ENCODE results near the gene ACOT11. TPM values are rescaled to one million over a fixed set of nuclear protein-coding genes. Genes with fewer than 3 reads are reported as not detected.

Gene ACOT11
- 1.0 and 3.3 TPM in 2 replicates for total RNA-seq (2011; cell fraction: chromatin; rRNA removed; ENCODE audit: low replicate concordance)
- 1.4 and 1.7 TPM in 2 replicates for total RNA-seq (2011; cell fraction: nucleolus; rRNA removed)
- 0.73 and 1.7 TPM in 2 replicates for total RNA-seq (2011; cell fraction: nucleoplasm; rRNA removed)
- 0.49 and 0.64 TPM in 2 replicates for total RNA-seq (2014; rRNA removed)
- 0.04 and 0.16 TPM in 2 replicates for total RNA-seq (2014; rRNA removed; fragmentation: Illumina TruSeq; extraction: Trizol)
- total RNA-seq (2015; rRNA removed; fragmentation: Illumina TruSeq; extraction: Trizol), result 0.33 and 0.64 TPM in 2 replicates
- total RNA-seq (2021), result 0.89 and 1.2 TPM in 2 replicates
- polyA plus RNA-seq (2011; rRNA removed), result 0.31 and 2.8 TPM in 2 replicates
- 0.63 and 1.6 TPM in 2 replicates for polyA plus RNA-seq (2011; cell fraction: cytosol; rRNA removed)
- 2.9 and 6.7 TPM in 2 replicates for polyA plus RNA-seq (2011; cell fraction: nucleus; rRNA removed)
- polyA plus RNA-seq (2012), result 0.46 and 1.5 TPM in 2 replicates
- 0.42 and 0.91 TPM in 2 replicates for polyA plus RNA-seq (2014; fragmentation: Illumina TruSeq; extraction: Trizol)
- not detected for polyA plus RNA-seq (2014; fragmentation: Nextera tagmentation; extraction: Ambion mirVana)
- polyA plus RNA-seq (2014; rRNA removed), result 0.71 and 0.78 TPM in 2 replicates
- polyA minus RNA-seq (2011; rRNA and poly(A)+ RNA removed), result 0.21 and 2.1 TPM in 2 replicates
- 1.2 TPM in 1 of 2 replicates, not detected in the other for polyA minus RNA-seq (2011; cell fraction: cytosol; rRNA and poly(A)+ RNA removed)
- 0.40 and 5.1 TPM in 2 replicates for polyA minus RNA-seq (2011; cell fraction: nucleus; rRNA and poly(A)+ RNA removed)
- Bru-seq, nascent RNA, result percentile 28 among the genes with signal in this experiment
- BruChase-seq, experiment 1, labeled RNA remaining after a 2-hour chase, result percentile 20 among the genes with signal in this experiment
- BruChase-seq, experiment 2, labeled RNA remaining after a 6-hour chase, result percentile 17 among the genes with signal in this experiment
- long read RNA-seq, experiment 1, partial matches to known transcripts, result 0 of 2 reads
- long read RNA-seq, experiment 1, other reads (novel, unspliced or antisense), result 2 of 2 reads
- long read RNA-seq, experiment 2, result 0 reads
- long read RNA-seq, experiment 3, result 0 reads

- Histone ChIP-seq H3K36me3 (ENCODE audit: control insufficient read depth, insufficient read depth, low read length) (no peaks in the 10 kb centered on the region), H3K9me3 (replicated peaks; ENCODE audit: control insufficient read depth, insufficient read depth, low read depth, low read length) (no peaks in the 10 kb centered on the region), H3K27me3 (ENCODE audit: control insufficient read depth in 2 of 2, insufficient read depth in 2 of 2, low read length in 2 of 2) (peaks cover 26 to 73% of the 10 kb centered on the region in 2 experiments; a peak in 3 of 5 replicates), H2AFZ (ENCODE audit: low read depth, low read length) (no peak within 1 kb of the TSS), H3K4me2 (ENCODE audit: insufficient read depth, low read length) (no peak within 1 kb of the TSS), H3K9ac (ENCODE audit: insufficient read depth in 1 of 2, low read depth in 2 of 2, low read length in 2 of 2) (no peak within 1 kb of the TSS; a peak in 2 of 4 replicates), H3K27ac (ENCODE audit: extremely low read depth, low read depth, low read length) (no peak within 1 kb of the TSS), H3K4me1 (replicated peaks in 1 of 2; ENCODE audit: control insufficient read depth in 2 of 2, insufficient read depth in 2 of 2, low read length in 2 of 2) (peaks cover 11 to 27% of the 10 kb centered on the region in 2 experiments; a peak in 4 of 5 replicates), H3K4me3 (no peak within 1 kb of the TSS), H4K20me1 (replicated peaks; ENCODE audit: control insufficient read depth, insufficient read depth, low read length) (0 out of 2 replicates have a peak, but pooled peaks cover 7% of the 10 kb centered on the region), H3K9me1 (ENCODE audit: control insufficient read depth, insufficient read depth, low read length) (no peaks in the 10 kb centered on the region), H3K79me2 (ENCODE audit: control insufficient read depth, insufficient read depth, low read length) (no peaks in the 10 kb centered on the region)
- intact Hi-C loops (cut with micrococcal nuclease), result no loop called here
- peak; percentile 23 for ATAC-seq
- BruUV-seq (replicated peaks), result no TSS peak
- FAIRE-seq, result no peak
- ChIA-PET POLR2A (interaction anchor here (0.9 to 3.4 kb wide), 4 partner anchors 10 to 41 kb away, joined by 3 to 15 read pairs (median 5); no protein-coding TSS in a partner anchor), CTCF (ENCODE audit: low intra/inter-chr PET ratio) (no interaction called here)
- DNase-seq (ENCODE audit: extremely low read depth in 1 of 4, low spot score in 3 of 4), result peak in 3 of 4 experiments; percentile 31 to 45 (median 45)
- 16% methylated on average over 25 of the region's 25 CpGs for WGBS (ENCODE audit: insufficient coverage, low coverage, missing lambda C conversion rate)
- in situ Hi-C loops (cut with MboI), result no loop called here
- TF ChIP-seq, protein P1, sequence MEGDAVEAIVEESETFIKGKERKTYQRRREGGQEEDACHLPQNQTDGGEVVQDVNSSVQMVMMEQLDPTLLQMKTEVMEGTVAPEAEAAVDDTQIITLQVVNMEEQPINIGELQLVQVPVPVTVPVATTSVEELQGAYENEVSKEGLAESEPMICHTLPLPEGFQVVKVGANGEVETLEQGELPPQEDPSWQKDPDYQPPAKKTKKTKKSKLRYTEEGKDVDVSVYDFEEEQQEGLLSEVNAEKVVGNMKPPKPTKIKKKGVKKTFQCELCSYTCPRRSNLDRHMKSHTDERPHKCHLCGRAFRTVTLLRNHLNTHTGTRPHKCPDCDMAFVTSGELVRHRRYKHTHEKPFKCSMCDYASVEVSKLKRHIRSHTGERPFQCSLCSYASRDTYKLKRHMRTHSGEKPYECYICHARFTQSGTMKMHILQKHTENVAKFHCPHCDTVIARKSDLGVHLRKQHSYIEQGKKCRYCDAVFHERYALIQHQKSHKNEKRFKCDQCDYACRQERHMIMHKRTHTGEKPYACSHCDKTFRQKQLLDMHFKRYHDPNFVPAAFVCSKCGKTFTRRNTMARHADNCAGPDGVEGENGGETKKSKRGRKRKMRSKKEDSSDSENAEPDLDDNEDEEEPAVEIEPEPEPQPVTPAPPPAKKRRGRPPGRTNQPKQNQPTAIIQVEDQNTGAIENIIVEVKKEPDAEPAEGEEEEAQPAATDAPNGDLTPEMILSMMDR (IDR thresholded peaks at IDR 0.05 in 2 of 3, conservative IDR thresholded peaks at IDR 0.05 in 1 of 3; ENCODE audit: insufficient read depth in 2 of 3, low read depth in 1 of 3, low read length in 3 of 3), result peak in 1 of 3 experiments; percentile 15; a peak in 1 of 6 replicates
- peak; percentile 72 for TF ChIP-seq VEZF1 (CRISPR knock-in tag; IDR thresholded peaks at IDR 0.05)
- TF ChIP-seq GABPA (tag; conservative IDR thresholded peaks at IDR 0.05; ENCODE audit: low read depth), result no peak
- TF ChIP-seq PRPF4 (IDR thresholded peaks at IDR 0.05; ENCODE audit: insufficient read depth, low read depth, low read length, poor library complexity, severe bottlenecking), result no peak
- TF ChIP-seq CEBPG (CRISPR knock-in tag; IDR thresholded peaks at IDR 0.05), result no peak
- TF ChIP-seq CEBPG (tag; conservative IDR thresholded peaks at IDR 0.05 in 1 of 2, IDR thresholded peaks at IDR 0.05 in 1 of 2), result no peak
- no peak for TF ChIP-seq MEIS2 (IDR thresholded peaks at IDR 0.05; ENCODE audit: partially characterized antibody)
- TF ChIP-seq ZBTB7A (IDR thresholded peaks at IDR 0.05; ENCODE audit: borderline replicate concordance, control insufficient read depth, low read depth, low read length), result 0 out of 2 replicates have a peak, but pooled peaks have one; percentile 21
- TF ChIP-seq NFIC (IDR thresholded peaks at IDR 0.05), result peak; percentile 86
These were observed at the start of gene ACOT11 for GRCh38 chr1:54547601-54548388. Gene ACOT11 (plus strand): TSS chr1:54548228. CDS start chr1:54548310, 82 bp downstream.
